ENCODE results near the gene KCNAB1.

Gene KCNAB1

DNA sequence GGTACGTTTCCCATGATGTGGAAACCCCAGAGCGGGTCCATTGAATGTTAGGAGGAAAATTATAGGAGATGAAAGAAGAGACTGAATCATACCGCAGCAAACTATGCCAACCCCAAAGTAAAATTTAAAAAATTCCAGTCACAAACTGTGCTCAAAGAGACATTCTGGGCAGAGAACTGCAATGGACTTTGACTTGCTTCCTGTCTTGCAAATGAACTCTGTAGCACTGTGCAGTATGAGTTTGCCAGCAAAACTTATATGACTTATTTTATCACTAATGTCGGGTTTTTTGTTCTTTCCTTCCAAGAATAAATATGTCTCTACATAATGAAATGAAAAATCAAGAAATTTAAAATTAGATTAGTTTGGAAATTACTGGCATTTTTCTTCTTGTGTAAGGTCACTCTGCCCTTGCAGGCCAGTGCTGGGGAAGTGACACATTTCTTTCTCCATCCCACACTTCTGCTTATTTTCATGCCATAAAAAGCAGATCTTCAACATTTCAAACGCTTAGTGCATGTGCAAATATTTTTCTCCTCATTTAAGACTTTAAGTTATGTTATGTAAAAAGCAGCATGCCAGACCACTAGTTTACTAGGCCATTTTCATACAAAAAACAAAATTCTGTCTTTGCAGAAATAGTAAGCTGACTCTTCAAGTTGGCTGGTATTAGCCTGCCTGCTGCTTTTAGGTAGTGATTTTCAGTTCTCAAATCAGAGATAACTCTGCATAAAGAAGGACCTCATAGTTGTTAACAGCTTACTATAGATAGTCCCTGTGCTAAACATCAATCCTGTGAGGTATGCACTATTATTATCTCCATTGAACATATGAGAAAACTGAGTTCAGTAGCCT lies 466.8 kb downstream of the KCNAB1 start:
- DNase-seq = no peak

DNA sequence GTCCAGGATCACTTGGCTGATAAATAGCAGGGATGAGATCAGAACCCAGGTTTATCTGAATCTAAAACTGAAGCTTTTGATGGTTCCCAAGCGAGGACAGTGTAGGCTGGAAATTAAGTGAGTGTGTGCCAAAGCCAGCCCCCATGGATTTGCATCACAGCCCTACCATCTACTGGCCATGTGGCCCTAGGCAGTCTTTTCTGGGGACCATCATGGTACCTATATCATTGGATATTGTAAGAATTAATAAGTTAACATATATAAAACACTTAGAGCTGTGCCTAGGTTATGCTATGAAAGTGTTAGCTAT lies 467.3 kb downstream of the KCNAB1 start:
- no peak for DNase-seq

Data from right hindlimb (tissue), 1 donor.